NK-92 (cell line): ENCODE measurements around the gene MDGA2.

Experiments
- DNase-seq: peaks from one replicate; lab custom pipeline; 2025; ENCODE audit not compliant: unreplicated experiment; lab: John Stamatoyannopoulos, UW

Gene MDGA2

DNA sequence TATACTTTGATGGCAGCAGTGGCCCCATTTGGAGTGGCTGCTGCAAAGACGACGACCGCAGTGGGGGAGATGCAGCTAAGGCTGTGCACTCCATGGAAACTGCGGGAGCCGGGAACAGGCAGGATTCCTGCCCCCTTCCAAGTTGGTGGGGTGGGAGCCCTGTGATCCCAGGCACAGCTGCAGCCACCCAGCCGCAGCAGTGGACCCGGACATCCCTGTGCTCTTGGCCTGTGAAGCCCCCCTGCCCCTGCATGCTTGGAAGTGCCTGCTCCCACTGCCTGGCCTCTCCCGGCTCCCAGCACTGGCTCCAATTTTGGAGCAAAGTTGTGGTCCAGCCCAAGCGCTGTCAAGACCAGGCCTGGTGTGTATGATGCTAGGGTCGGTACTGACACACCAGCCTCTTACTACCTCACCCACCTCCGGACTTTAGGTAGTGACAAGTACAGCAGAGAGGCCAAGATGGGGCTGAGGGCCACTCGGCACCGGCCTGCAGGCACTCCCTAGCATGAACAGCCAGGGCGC is 521.1 kb downstream of the MDGA2 start:
- no peak for DNase-seq

DNA sequence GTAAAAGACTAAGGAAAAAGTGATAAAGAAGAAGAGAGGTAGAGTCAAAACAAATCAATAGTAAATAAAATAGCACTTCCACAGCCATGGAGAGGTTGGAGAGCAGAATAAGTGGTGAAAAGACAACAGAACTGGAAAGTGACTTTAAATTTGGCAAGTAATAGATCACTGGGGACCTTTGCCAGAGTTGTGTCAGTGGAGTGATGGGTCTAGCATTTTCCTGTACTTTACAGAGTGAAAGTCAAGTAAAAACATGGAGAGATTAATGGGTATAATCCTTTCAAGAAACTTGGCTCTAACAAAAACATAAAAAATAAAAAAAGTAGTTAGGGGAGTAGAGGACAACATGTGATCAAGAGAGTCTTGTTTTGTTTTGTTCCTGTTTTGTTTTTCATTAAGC is 521.7 kb downstream of the MDGA2 start:
- DNase-seq: no peak

DNA sequence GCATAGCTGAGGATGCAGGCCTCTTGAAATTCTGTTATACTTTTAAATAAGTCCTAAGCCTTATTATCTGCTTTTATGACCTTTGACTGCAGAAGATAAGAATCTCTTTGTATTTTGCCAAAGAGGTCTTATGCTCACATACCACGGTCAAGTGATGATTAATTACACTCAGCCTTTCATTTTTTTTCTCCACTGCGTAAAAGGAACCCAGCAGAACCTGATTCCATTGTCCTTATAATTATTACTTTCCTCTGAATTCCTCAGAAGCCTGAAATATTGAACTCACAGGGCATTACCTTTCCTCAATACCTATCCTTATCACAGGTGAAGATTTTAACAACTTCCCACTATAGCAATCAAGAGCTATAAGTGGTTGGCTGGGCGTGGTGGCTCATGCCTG is 525.1 kb downstream of the MDGA2 start:
- DNase-seq: no peak

DNA sequence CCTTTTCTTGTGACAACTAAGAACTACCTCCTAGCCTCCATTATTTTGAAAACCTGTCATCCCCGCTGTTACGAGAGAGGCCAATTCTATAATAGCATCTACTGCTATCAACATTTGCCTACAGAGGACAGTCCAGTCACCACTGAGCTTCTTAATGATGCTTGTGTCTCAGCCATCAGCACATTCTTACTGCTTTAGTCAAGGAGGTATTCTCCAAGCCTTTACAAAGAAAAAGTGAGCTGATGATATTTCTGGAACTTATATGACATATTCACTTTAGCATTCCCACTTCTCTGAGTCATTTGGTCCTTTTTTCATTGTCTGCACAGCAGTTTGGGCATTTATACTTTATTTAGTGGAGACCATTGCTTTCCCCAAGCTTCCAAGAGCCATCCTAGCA is 526.1 kb downstream of the MDGA2 start:
- DNase-seq: no peak

DNA sequence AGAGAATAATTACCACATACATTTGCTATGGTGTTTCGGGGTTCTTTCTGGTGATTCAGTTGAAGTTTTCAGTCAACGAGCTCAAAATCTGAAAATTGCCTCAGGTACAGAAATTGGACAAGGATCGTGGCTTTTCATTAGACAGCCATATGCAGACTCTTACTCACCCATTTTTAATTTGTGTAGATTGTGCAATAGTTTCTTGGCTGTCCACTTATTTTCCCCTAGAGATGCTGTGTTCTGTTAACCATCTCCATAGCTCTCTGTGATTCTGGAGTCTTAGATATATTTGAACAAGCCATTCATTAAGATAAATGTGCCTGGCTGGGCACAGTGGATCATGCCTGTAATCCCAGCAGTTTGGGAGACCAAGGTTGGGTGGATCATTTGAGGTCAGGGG is 526.7 kb downstream of the MDGA2 start:
- no peak for DNase-seq

DNA sequence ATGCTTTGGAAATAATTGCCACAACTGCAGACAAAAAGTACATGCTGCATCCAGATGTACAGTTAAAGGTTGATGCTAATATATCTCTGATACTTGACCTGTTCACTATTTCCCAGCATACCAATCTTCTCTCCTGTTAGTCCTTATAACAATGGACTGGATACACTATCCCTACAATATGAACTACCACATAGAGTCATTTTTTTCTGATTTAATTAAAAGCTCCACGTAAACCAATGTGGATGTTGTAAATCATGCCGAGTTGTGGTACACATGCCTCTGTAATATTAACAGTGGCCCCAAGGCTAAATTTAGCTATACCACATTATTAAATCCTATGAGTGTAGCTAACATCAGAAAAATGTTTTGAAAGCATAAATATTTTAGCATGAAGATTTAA is 554.8 kb downstream of the MDGA2 start:
- no peak for DNase-seq

DNA sequence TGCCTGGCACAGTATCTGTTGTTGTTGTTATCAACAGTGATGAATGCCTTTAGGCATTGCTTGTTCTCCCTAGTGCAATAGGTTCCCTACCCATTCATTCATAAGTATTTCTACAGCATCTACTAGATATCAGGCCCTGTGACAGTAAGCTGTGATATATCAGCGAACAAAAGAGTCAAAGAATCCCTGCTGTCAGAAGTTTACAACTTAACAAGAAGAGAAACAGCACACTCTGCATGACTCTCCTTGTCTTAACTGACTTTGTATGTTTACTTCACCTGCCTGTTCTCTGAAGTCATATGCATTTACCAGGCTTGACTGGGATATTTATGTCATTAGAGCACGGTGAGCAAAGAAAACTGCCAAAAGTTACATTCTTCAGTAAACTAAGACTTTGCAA is 571.6 kb downstream of the MDGA2 start:
- DNase-seq: no peak

DNA sequence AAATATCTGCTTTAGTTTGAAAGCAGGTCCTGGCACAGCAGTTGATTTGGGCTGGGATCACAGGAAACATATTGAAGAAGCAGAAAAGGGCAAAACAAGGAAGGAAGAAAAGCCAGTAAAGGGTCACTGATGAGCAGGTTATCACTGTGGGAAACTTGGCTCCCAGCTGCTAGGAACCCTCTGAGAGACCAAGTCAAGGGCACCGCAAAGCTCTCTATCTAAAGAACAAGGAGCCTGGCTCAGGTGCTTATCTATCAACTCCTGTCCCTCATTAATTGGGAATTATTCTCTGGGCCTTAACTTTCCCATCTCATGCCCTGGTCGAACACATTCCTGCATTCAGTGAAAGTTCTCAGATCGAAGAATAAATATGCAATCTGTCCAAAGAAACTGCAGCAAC is 572.9 kb downstream of the MDGA2 start:
- no peak for DNase-seq

DNA sequence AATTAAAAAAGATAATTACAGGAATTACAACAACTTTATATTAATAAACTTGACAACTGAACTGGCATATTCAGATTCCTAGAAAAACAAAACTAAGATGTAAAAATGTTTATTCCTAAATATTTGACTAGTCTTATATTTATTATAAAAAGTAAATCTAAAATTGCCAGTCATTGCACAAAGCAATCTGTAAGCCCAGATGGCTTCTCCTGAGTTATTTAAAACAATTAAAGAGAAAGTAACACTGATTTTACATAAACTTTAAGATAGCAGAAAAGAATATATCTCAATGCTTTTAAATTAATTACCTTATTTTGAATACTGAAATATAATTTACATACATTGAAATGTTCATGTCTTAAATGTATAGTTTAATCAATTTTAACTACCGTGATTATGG is 589.7 kb downstream of the MDGA2 start:
- no peak for DNase-seq

DNA sequence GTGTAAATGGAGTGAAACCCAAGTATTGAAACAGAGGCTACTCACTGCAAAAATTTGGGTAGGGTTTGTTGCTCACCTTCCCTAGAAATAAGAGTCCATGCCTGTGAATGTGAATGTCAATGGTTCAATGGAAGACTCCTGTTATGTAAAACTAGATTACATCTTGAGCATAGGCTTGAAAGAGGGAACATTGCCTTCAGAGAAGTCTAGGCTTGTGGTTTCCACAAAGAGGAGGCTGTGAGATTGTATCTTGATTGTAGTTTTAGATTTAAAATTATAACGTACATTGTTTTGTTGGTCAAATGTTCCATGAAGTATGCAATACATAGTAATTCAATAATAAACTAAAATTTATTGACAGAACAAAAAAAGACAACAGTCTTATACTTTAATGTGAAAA is 610.1 kb downstream of the MDGA2 start:
- DNase-seq: no peak

DNA sequence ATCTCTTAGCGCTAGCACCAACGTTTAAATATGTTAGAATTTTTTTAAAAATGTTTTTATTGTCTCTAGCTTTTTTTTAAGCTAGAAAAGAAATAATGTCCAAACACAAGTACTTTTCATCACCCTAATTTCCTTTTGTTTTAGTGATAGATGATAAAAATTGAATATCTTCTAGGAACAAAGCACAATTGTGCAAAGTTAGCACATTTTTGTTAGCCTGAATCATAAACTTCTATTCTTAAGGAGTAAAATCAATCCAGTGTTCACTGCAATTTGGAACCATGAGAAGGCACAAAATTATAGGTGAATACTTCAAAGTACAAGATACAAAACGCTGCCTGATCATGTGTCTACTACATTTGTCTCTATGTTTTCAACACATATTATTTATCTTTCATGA is 615.4 kb downstream of the MDGA2 start:
- DNase-seq: no peak

DNA sequence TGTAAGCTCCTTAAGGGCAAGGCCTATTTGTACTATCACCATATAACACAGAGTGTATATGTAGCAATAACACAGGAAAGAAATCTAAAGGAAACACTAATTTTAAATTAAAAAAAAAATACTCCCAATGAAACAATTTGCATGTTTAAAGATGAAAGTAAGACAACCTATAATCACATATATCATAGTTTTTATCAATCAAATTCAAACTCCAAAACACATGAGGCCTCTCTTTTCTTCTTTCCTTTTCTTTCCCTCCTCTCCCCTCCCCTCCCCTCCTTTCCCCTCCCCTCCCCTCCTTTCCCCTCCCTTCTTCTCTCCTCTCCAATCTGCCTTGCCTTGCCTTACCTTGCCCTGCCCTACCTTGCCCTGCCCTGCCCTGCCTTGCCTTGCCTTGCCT is 618.0 kb downstream of the MDGA2 start:
- no peak for DNase-seq

DNA sequence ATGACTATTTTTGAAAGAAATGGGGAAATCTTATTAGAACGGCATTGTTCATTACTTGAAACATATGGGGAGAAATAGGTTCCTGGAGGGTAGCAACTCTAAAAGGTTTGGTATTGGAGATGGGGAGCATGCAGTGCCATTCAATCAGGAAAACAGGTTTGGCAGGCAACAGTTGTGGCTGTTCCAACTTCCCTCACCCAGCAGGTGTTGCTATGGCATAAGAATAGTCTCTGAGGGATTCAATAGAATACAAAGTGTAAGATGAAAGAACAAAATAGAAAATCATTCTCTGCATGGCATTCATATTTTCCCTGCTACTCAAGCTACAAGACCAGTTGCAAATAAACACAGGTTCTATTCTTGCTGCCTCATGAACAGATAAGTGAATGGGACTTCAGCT is 630.6 kb downstream of the MDGA2 start:
- DNase-seq: no peak

DNA sequence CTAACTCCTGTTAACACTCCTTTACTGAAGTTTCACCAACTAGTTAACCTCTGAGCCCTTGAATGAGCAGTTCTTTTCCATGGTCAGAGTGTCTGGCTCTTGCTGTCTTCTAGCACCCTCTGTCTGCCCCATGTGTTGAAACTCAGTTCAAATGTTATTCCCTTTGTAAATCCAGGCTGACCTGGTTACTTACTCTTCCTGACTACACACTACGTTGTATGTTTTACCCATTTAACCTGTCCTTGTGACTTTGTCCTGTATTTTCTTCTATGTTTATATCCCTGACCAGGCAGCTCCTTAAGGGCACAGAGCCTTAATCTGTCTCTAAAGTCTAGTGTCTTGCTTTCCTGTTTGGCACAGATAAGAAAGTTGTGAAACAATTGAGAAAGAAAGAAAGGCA is 634.9 kb downstream of the MDGA2 start:
- DNase-seq: no peak

DNA sequence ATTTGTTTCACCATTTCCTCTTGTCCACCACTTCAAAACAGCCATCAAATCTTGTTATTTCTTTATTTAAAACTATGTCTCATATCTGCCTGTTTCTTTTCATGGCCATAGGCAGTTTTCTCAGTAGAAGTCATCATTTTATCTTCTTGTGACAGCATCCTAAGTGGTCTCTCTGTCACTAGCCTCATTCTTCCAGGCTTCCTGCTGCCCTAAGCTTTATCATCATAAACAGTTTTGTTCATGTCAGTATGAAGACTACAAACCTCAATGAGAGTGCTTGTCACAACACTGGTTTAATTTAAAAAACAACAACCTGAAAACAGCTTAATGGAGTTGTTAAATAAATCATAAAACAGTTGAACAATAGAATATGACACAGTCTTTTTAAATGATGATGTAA is 636.1 kb downstream of the MDGA2 start:
- no peak for DNase-seq

DNA sequence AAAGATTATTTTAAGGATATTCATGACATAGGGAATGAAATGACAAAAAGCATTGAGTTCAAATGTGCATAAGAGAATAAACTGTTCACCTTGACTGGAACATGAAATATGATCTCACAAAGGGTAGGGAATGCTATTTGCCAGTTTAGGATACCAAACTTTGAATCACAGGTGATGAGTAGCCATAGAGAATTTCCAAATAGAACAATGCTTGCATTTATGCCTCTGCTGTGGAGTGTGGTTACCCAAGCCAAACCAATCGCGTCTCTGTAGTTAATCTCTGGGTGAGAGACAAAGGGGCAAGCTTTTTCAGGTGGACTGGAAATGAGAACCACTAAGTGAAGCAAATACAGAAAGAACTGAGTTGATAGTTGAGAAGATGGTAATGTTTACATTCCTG is 652.7 kb downstream of the MDGA2 start:
- DNase-seq: no peak

DNA sequence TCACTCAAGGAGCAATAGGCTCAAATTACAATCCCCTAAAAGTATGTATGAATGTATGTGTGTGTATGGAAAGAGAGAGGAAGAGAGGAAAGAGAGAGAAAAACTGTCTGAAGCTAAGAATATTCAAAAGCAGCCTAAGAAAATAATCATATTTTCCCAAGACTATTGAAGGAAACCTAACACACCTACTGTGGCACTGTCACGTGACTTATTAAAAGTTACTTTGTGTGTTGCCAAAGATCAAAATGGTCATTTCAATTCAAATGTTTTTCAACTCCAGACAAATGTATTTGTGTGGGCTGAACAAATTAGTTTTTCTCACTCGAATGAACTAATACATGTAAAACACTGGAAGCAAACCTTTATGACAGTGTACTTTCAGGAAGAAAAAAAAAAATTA is 654.9 kb downstream of the MDGA2 start:
- DNase-seq: no peak

DNA sequence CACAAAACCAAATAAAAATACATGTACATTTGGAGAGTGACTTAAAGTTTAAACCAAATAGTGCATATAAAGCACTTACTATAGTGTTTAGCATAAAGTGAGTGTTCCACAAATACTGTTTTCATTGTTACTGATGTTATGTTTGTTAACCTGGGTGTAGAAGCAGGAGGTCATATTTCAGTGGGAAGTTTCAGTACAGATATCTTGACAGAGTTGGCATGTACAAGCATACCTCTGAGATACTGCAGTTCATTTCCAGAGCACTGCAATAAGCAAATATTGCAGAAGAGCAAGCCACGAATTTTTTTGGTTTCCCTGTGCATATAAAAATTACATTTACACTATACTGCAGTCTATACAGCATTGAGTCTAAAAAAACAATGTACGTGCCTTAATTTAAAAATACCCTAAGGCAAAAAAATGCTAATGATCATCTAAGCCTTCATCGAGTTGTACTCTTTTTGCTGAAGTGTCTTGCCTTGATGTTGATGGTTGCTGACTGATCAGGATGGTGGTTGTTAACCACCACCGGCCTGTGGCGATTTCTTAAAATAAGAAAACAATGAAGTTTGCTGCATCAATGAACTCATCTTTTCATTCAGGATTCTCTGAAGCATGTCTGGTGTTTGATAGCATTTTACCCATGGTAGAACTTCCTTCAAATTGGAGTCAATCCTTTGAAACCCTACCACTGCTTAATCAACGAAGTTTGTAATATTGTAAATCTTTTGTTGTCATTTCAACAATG is 662.7 kb downstream of the MDGA2 start:
- DNase-seq: no peak

DNA sequence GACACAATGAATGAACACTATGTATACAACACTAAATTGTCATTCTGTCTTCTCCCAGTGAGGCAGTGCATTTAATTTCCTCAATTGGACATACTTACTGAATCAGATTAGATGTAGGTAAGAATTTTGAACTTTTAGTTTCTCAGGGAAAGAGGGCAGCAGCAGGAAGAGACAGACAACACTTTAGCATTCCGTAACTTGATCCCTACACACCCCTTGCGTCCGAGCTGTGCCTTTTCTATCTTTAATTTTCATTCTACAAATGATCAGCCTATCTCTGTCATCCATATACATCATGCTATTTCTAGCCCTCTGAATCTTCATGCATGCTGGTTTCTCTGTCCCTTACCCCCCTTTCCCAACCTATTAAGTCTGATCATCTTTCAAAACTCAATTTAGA is 665.8 kb downstream of the MDGA2 start:
- DNase-seq: no peak

DNA sequence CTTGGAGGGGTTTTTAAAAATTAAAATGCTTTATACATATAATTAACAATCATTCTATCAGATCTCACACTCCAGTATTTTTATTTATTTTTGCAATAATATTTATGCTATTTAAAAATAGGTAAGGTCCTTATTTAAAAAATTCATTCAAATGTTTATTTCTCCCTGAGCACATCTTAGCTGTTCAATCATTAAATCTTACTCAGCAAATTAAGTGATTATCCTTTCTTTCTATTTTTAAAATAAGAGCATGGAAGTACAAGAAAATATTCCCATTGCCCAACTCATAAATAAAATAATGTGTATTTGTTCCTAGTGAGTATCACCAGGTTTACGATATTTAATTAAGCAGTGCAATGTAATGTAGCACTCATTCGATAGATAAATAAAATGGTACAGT is 666.7 kb downstream of the MDGA2 start:
- no peak for DNase-seq

DNA sequence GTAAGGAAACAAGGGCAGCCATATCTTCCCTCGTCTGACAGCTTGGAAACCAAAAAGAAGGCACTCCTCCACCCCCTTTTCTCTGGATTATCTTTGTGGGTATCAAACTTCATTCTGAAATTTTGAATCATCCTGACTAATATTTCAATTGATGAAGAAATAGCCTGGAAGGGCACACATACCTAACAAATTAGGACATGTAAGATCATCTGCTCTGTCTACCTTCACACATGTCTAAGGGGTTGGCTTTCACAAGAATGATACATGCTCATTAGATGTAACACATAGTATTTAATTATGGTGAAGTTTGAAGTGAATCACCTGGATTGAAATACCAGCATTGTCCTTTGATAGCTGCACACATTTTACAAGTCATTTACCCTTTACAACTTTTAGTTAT is 675.7 kb downstream of the MDGA2 start:
- no peak for DNase-seq

DNA sequence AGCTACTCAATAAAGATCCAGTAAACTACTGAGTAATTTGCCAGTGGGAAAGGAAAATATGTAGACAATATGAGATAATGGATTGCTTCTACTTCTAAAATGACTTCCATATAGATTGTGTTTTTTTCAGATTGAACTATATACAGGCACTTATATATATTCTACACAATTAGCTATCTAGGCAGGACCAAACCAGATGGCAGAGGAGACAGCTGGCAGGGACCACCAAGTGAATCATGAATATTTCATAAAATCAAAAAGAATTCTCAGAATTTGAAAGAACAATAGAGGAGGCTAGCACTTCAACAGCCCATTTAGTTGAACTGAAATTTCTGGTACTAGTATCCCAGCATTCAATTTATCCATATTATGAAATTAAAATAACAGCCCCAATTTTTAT is 685.8 kb downstream of the MDGA2 start:
- no peak for DNase-seq

DNA sequence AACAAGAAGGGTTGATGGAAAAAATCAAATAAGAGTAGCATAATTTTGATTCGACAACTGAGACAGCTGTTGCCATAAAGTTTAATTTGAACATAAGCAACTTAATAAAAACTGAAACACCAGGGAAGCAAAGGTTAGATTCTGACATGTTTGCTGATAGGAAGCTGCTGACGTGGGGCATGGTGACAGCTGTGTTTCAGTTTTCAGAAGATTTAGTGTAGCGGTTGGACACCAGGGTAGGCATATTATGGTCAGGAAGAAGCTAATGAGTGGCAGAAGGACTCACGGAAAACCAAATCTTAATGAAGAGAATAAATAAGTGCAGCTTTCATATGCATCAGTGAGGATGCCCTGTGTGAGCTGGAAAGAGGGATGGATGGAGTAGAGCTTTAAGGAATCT is 687.1 kb downstream of the MDGA2 start:
- no peak for DNase-seq
